Neural cell (in vitro differentiated cells): Measurements from ENCODE around the gene OPN4. TPM values are rescaled to one million over a fixed set of nuclear protein-coding genes. Genes with fewer than 3 reads are reported as not detected.

Experiments used
- H2AFZ ChIP-seq: fragments of 200-600, 300-800 bp; sonication (generic), shearing (Covaris generic); 2 replicates; pipeline ENCODE4 v1.6.0; 2014; ENCODE audit warnings: low read depth, mild to moderate bottlenecking, antibody characterized with exemption, low read length, moderate library complexity
- H3F3A ChIP-seq: fragments of 200-600 bp; shearing (Covaris generic); 2 replicates; pipeline ENCODE4 v1.6.1; 2016; ENCODE audit warnings: mild to moderate bottlenecking, moderate library complexity, mixed read lengths, antibody characterized with exemption, low read length; ENCODE audit not compliant: insufficient read depth, poor library complexity, severe bottlenecking
- H3K27ac ChIP-seq: fragments of 200-600, 300-800 bp; sonication (generic), shearing (Covaris generic); 2 replicates; pipeline ENCODE4 v1.5.1; 2014; ENCODE audit warnings: mild to moderate bottlenecking, low read length, moderate library complexity
- H3K27me3 ChIP-seq: fragments of 300-800, 200-600 bp; sonication (generic), shearing (Covaris generic); 2 replicates; pipeline ENCODE4 v1.6.0; 2014; ENCODE audit warnings: mild to moderate bottlenecking, low read depth, low read length, moderate library complexity; ENCODE audit not compliant: insufficient read depth
- H3K36me3 ChIP-seq: fragments of 300-800, 200-600 bp; sonication (generic), shearing (Covaris generic); 2 replicates; pipeline ENCODE4 v1.5.1; 2014; ENCODE audit warnings: mild to moderate bottlenecking, antibody characterized with exemption, low read length, moderate library complexity; ENCODE audit not compliant: insufficient read depth
- H3K4me2 ChIP-seq: fragments of 300-800, 200-600 bp; sonication (generic), shearing (Covaris generic); 2 replicates; pipeline ENCODE4 v1.6.0; 2014; ENCODE audit warnings: mild to moderate bottlenecking, low read length
- H3K4me3 ChIP-seq: fragments of 300-800, 200-600 bp; sonication (generic), shearing (Covaris generic); 2 replicates; pipeline ENCODE4 v1.5.1; 2014; ENCODE audit warnings: mild to moderate bottlenecking, low read length, moderate library complexity
- H3K79me2 ChIP-seq: fragments of 200-600 bp; shearing (Covaris generic); replicated peaks from 2 replicates; pipeline ENCODE4 v1.6.0; 2014; ENCODE audit warnings: mild to moderate bottlenecking, low read length, moderate library complexity; ENCODE audit not compliant: insufficient read depth
- H3K9ac ChIP-seq: fragments of 300-800, 200-600 bp; sonication (generic), shearing (Covaris generic); 2 replicates; pipeline ENCODE4 v1.6.1; 2016; ENCODE audit warnings: mild to moderate bottlenecking, low read length, mixed read lengths
- H3K9me2 ChIP-seq: fragments of 200-600 bp; shearing (Covaris generic); 2 replicates; pipeline ENCODE4 v1.6.1; 2016; ENCODE audit warnings: mild to moderate bottlenecking, low read length, mixed read lengths; ENCODE audit not compliant: insufficient read depth
- H3K9me3 ChIP-seq: fragments of 200-600, 300-800 bp; sonication (generic), shearing (Covaris generic); 2 replicates; pipeline ENCODE4 v1.6.1; 2016; ENCODE audit warnings: mild to moderate bottlenecking, mixed run types, low read length, moderate library complexity, mixed read lengths
- H4K20me1 ChIP-seq: fragments of 200-600 bp; shearing (Covaris generic); 2 replicates; pipeline ENCODE4 v1.6.1; 2016; ENCODE audit warnings: mild to moderate bottlenecking, mixed run types; ENCODE audit not compliant: insufficient read depth
- EP300 ChIP-seq: fragments of 450-650 bp; conservative IDR thresholded peaks from 2 replicates; pipeline ENCODE4 v1.6.1; 2014; ENCODE audit warnings: antibody characterized with exemption, mild to moderate bottlenecking, moderate library complexity; ENCODE audit not compliant: poor library complexity, severe bottlenecking
- EZH2 ChIP-seq: fragments of 200-600, 300-800 bp; shearing (Covaris generic), sonication (generic); IDR thresholded peaks from 2 replicates; pipeline ENCODE4 v1.6.1; 2014; ENCODE audit warnings: antibody characterized with exemption, low read length, borderline replicate concordance, mild to moderate bottlenecking; ENCODE audit not compliant: insufficient read depth, poor library complexity, severe bottlenecking
- MXI1 ChIP-seq: fragments of 450-650 bp; conservative IDR thresholded peaks from 2 replicates; pipeline ENCODE4 v1.6.1; 2014; ENCODE audit warnings: antibody characterized with exemption, mild to moderate bottlenecking; ENCODE audit not compliant: poor library complexity, severe bottlenecking
- POLR2AphosphoS5 ChIP-seq: IDR thresholded peaks from 2 replicates; pipeline ENCODE4 v1.6.1; 2012
- RAD21 ChIP-seq: fragments of 450-650 bp; conservative IDR thresholded peaks from 2 replicates; pipeline ENCODE4 v1.6.1; 2014; ENCODE audit warnings: antibody characterized with exemption, mild to moderate bottlenecking, moderate library complexity
- SMC3 ChIP-seq: fragments of 450-650 bp; conservative IDR thresholded peaks from 2 replicates; pipeline ENCODE4 v1.6.1; 2014; ENCODE audit warnings: antibody characterized with exemption, mild to moderate bottlenecking, moderate library complexity; ENCODE audit not compliant: poor library complexity
- TAF1 ChIP-seq: IDR thresholded peaks from 2 replicates; pipeline ENCODE4 v1.6.1; 2012; ENCODE audit warnings: low read depth
- polyA plus RNA-seq: library from polyadenylated mRNA; depleted of rRNA; stranded (reverse); fragments of >200 nt; gene quantifications from 2 replicates; pipeline ENCODE4 v1.2.3, GENCODE V29; 2014
- TF ChIP-seq, protein P1 (sequence below): IDR thresholded peaks from 2 replicates; pipeline ENCODE4 v1.6.1; 2012; ENCODE audit warnings: borderline replicate concordance
- TF ChIP-seq, protein P2 (sequence below): fragments of 450-650 bp; IDR thresholded peaks from 2 replicates; pipeline ENCODE4 v1.5.1; 2014; ENCODE audit warnings: antibody characterized with exemption, mild to moderate bottlenecking, moderate library complexity; ENCODE audit not compliant: poor library complexity, severe bottlenecking

OPN4 gene
- polyA plus RNA-seq, 1 donor from 2014 or later = not detected

DNA sequence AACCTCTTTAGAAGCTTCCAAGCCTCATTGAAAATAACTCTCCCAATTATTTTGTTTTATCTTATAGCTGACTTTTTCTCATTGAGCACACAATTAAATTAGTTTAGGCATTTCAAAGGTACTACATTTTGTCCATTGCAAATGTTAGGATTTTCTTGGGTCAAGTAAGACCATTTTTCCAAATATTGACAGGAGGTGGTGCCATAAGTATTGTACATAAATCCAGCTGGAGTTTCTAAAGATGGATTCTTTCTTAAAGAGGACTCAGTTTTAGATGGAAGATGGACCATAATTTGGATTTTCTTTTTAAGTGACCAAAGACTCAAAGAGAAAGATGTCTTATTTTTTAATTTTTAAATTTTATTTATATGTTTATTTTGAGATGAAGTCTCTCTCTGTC lies 12.3 kb upstream of the OPN4 start:
- no peaks in the 10 kb centered on the region for H4K20me1 ChIP-seq
- H3K9me3 ChIP-seq = no peaks in the 10 kb centered on the region
- H2AFZ ChIP-seq = no peak overlapping the region
- no peaks in the 10 kb centered on the region for H3K9me2 ChIP-seq
- H3K36me3 ChIP-seq = no peaks in the 10 kb centered on the region
- H3K27ac ChIP-seq = no peak overlapping the region
- H3K9ac ChIP-seq = no peak overlapping the region
- H3K79me2 ChIP-seq = no peaks in the 10 kb centered on the region
- TF ChIP-seq, protein P1, sequence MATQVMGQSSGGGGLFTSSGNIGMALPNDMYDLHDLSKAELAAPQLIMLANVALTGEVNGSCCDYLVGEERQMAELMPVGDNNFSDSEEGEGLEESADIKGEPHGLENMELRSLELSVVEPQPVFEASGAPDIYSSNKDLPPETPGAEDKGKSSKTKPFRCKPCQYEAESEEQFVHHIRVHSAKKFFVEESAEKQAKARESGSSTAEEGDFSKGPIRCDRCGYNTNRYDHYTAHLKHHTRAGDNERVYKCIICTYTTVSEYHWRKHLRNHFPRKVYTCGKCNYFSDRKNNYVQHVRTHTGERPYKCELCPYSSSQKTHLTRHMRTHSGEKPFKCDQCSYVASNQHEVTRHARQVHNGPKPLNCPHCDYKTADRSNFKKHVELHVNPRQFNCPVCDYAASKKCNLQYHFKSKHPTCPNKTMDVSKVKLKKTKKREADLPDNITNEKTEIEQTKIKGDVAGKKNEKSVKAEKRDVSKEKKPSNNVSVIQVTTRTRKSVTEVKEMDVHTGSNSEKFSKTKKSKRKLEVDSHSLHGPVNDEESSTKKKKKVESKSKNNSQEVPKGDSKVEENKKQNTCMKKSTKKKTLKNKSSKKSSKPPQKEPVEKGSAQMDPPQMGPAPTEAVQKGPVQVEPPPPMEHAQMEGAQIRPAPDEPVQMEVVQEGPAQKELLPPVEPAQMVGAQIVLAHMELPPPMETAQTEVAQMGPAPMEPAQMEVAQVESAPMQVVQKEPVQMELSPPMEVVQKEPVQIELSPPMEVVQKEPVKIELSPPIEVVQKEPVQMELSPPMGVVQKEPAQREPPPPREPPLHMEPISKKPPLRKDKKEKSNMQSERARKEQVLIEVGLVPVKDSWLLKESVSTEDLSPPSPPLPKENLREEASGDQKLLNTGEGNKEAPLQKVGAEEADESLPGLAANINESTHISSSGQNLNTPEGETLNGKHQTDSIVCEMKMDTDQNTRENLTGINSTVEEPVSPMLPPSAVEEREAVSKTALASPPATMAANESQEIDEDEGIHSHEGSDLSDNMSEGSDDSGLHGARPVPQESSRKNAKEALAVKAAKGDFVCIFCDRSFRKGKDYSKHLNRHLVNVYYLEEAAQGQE = no peak
- TF ChIP-seq POLR2AphosphoS5 (no peak), EP300 (no peak), SMC3 (no peak), MXI1 (no peak), TAF1 (no peak), RAD21 (no peak), EZH2 (no peak)
- TF ChIP-seq, protein P2, sequence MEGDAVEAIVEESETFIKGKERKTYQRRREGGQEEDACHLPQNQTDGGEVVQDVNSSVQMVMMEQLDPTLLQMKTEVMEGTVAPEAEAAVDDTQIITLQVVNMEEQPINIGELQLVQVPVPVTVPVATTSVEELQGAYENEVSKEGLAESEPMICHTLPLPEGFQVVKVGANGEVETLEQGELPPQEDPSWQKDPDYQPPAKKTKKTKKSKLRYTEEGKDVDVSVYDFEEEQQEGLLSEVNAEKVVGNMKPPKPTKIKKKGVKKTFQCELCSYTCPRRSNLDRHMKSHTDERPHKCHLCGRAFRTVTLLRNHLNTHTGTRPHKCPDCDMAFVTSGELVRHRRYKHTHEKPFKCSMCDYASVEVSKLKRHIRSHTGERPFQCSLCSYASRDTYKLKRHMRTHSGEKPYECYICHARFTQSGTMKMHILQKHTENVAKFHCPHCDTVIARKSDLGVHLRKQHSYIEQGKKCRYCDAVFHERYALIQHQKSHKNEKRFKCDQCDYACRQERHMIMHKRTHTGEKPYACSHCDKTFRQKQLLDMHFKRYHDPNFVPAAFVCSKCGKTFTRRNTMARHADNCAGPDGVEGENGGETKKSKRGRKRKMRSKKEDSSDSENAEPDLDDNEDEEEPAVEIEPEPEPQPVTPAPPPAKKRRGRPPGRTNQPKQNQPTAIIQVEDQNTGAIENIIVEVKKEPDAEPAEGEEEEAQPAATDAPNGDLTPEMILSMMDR = no peak
- H3K4me3 ChIP-seq = no peak overlapping the region
- H3K4me2 ChIP-seq = no peak overlapping the region
- H3F3A ChIP-seq = no peaks in the 10 kb centered on the region
- H3K27me3 ChIP-seq = no peaks in the 10 kb centered on the region

DNA sequence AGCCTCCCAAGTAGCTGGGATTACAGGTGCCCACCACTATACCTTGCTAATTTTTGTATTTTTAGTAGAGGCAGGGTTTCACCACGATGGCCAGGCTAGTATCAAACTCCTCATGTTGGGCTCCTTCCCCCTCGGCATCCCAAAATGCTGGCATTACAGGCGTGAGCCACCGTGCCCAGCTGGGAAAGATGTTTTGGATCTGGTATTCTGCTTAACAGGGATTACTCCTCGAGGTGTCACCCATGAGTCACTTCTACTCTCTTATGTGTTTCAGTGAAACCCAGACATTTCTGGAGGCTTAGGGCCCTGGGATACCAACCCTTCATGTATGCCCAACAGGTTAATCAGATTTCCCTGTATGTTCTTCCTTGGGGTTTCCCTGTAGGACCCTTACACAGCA lies 11.8 kb upstream of the OPN4 start:
- H4K20me1 ChIP-seq = no peaks in the 10 kb centered on the region
- no peaks in the 10 kb centered on the region for H3K9me3 ChIP-seq
- no peak overlapping the region for H3K4me3 ChIP-seq
- no peak overlapping the region for H3K9ac ChIP-seq
- H2AFZ ChIP-seq = no peak overlapping the region
- H3K79me2 ChIP-seq = no peaks in the 10 kb centered on the region
- H3K36me3 ChIP-seq = no peaks in the 10 kb centered on the region
- no peak overlapping the region for H3K4me2 ChIP-seq
- H3K27me3 ChIP-seq = no peaks in the 10 kb centered on the region
- TF ChIP-seq, protein P1 = no peak
- TF ChIP-seq, protein P2 = no peak
- no peak for TF ChIP-seq POLR2AphosphoS5
- TF ChIP-seq RAD21 = no peak
- TF ChIP-seq TAF1 = no peak
- TF ChIP-seq EZH2 = no peak
- TF ChIP-seq SMC3 = no peak
- no peak for TF ChIP-seq EP300
- TF ChIP-seq MXI1 = no peak
- no peaks in the 10 kb centered on the region for H3K9me2 ChIP-seq
- H3F3A ChIP-seq = no peaks in the 10 kb centered on the region
- no peak overlapping the region for H3K27ac ChIP-seq
